Right lobe of liver (tissue), 6 donors: Measurements from ENCODE around the gene RPGRIP1L. TPM values are rescaled to one million over a fixed set of nuclear protein-coding genes. Genes with fewer than 3 reads are reported as not detected.

ENCODE experiments used
- ATAC-seq, 4 donors: fragments of 200-7000 bp; cut with Tn5 transposase; one replicate each; pipeline ENCODE4 v1.9.1; 2020; ENCODE audit warnings: mild to moderate bottlenecking in 4 of 4, moderate library complexity in 4 of 4
- DNase-seq, 3 donors: peaks; one replicate each; pipeline ENCODE4 v3.0.0-alpha.2; 2020
- H3K27ac ChIP-seq, 3 donors: fragments of 200-600 bp; one replicate each; pipeline ENCODE4 v1.8.0; 2022
- H3K27me3 ChIP-seq, 2 donors: fragments of 200-600 bp; one replicate each; pipeline ENCODE4 v1.8.0; 2022
- H3K36me3 ChIP-seq, 4 donors: fragments of 200-600 bp; sonication (generic) in 1 of 4; one replicate each; pipeline versions ENCODE4 v1.5.1 to v1.8.0; 2017 to 2022; ENCODE audit warnings: control low read depth in 1 of 4
- H3K4me1 ChIP-seq, 4 donors: fragments of 200-600 bp; sonication (generic) in 1 of 4; one replicate each; pipeline versions ENCODE4 v1.5.1 to v1.8.0; 2017 to 2022; ENCODE audit warnings: control low read depth in 1 of 4
- H3K4me3 ChIP-seq, 3 donors: fragments of 200-600 bp; one replicate each; pipeline ENCODE4 v1.8.0; 2022
- H3K9me3 ChIP-seq, 4 donors: fragments of 200-600 bp; sonication (generic) in 1 of 4; one replicate each; pipeline versions ENCODE4 v1.5.1 to v1.8.0; 2017 to 2022; ENCODE audit warnings: control low read depth in 1 of 4
- POLR2A ChIP-seq: fragments of 450-650 bp; IDR thresholded peaks from one replicate; pipeline ENCODE4 v1.6.1; 2017; ENCODE audit warnings: antibody characterized with exemption, mild to moderate bottlenecking
- WGBS: methylation state at CpG from one replicate; pipeline ENCODE4 v1.1.6; 2018; ENCODE audit warnings: low coverage, low lambda C conversion rate; ENCODE audit not compliant: insufficient coverage; ENCODE audit errors: missing lambda C conversion rate; 5-methylcytosine and 5-hydroxymethylcytosine counted together
- intact Hi-C, 2 donors: fragments of 100-400 bp; cut with DNase I; formaldehyde crosslinking; loops; one replicate each; pipeline versions ENCODE4 v1.11.2 to v1.14.1; 2022
- total RNA-seq, 6 experiments: library from RNA; depleted of rRNA in 2 of 6; stranded (reverse); fragments of >200 nt in 2 of 6; fragmentation: NEBNext Ultra II Directional in 3 of 6; extraction: Animal tissue kit (Norgen Biotek cat#: 25700) in 3 of 6; gene quantifications; one replicate each; pipeline versions ENCODE4 v1.1.0 to v1.2.4, GENCODE V29; 2016 to 2023
- TF ChIP-seq, protein P1 (sequence below), 4 donors: fragments of 200-600 bp in 3 of 4; fragments of 450-650 bp in 1 of 4; IDR thresholded peaks; one replicate each; pipeline versions ENCODE4 v1.5.1 to v1.8.0; 2016 to 2022; ENCODE audit warnings: antibody characterized with exemption in 4 of 4, mild to moderate bottlenecking in 2 of 4
- donor health status: DM: no; HTN: yes; CAD: no.
- donor health status: DM: no; HTN: no; CAD: no.
- donor health status: DM: no; HTN: no; CAD: no.
- donor health status: DM: no; HTN: yes; CAD: no.
- donor health status: DM: no; HTN: yes; CAD: no.

Gene RPGRIP1L
- total RNA-seq, 6 experiments from 2014 or later: 0.86 to 2.0 (median 1.3) TPM

- no peak for TF ChIP-seq POLR2A
- TF ChIP-seq, protein P1, sequence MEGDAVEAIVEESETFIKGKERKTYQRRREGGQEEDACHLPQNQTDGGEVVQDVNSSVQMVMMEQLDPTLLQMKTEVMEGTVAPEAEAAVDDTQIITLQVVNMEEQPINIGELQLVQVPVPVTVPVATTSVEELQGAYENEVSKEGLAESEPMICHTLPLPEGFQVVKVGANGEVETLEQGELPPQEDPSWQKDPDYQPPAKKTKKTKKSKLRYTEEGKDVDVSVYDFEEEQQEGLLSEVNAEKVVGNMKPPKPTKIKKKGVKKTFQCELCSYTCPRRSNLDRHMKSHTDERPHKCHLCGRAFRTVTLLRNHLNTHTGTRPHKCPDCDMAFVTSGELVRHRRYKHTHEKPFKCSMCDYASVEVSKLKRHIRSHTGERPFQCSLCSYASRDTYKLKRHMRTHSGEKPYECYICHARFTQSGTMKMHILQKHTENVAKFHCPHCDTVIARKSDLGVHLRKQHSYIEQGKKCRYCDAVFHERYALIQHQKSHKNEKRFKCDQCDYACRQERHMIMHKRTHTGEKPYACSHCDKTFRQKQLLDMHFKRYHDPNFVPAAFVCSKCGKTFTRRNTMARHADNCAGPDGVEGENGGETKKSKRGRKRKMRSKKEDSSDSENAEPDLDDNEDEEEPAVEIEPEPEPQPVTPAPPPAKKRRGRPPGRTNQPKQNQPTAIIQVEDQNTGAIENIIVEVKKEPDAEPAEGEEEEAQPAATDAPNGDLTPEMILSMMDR (IDR thresholded peaks at IDR 0.05): no peak
- Histone ChIP-seq H3K27me3 (no peaks in the 10 kb centered on the region), H3K4me3 (no peak overlapping the region), H3K36me3 (no peaks in the 10 kb centered on the region), H3K27ac (no peak overlapping the region), H3K9me3 (no peaks in the 10 kb centered on the region), H3K4me1 (no peaks in the 10 kb centered on the region)
- no peak for ATAC-seq
- no peak for DNase-seq
- WGBS: 93% methylated on average over 1 of the region's 1 CpG
- intact Hi-C loops: no loop called here
Observed at GRCh38 chr16:53600616-53601015, 103.0 kb downstream of the RPGRIP1L start.

GRCh38 chr16:53600126-53600525 is 103.5 kb downstream of the RPGRIP1L start:
- Histone ChIP-seq H3K36me3 (no peaks in the 10 kb centered on the region), H3K27me3 (no peaks in the 10 kb centered on the region), H3K27ac (no peak overlapping the region), H3K4me1 (no peaks in the 10 kb centered on the region), H3K9me3 (no peaks in the 10 kb centered on the region), H3K4me3 (no peak overlapping the region)
- DNase-seq: no peak
- WGBS: 73% methylated on average over 3 of the region's 3 CpGs
- intact Hi-C loops: no loop called here
- TF ChIP-seq, protein P1 (IDR thresholded peaks at IDR 0.05): no peak
- no peak for TF ChIP-seq POLR2A
- ATAC-seq: no peak

DNA sequence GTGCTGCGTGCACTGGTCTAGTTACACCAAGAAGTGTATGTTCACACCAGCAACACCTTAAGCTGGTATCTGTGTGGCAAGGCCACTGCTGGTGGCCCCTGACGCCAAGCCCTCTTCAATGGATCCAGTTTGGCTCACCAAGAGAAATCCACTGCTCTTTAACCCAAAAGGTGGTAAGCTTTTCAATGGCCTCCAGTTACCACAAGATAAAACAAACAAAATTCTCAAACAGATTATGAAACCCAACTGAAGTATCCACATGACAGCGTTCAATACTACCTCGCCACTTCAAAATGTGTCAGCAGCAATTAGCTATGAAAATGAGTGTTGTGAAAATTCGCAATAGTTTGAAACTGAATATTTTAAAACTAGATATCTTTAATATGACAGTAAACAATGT is 104.1 kb downstream of the RPGRIP1L start:
- Histone ChIP-seq H3K27me3 (no peaks in the 10 kb centered on the region), H3K4me3 (no peak overlapping the region), H3K9me3 (no peaks in the 10 kb centered on the region), H3K4me1 (no peaks in the 10 kb centered on the region), H3K36me3 (no peaks in the 10 kb centered on the region), H3K27ac (no peak overlapping the region)
- DNase-seq: no peak
- TF ChIP-seq POLR2A: no peak
- TF ChIP-seq, protein P1 (IDR thresholded peaks at IDR 0.05): no peak
- ATAC-seq: peak; percentile 62 to 86 (median 72)
- 27% methylated on average over 5 of the region's 5 CpGs for WGBS
- intact Hi-C loops: no loop called here

GRCh38 chr16:53598511-53599275 is 105.0 kb downstream of the RPGRIP1L start:
- 87% methylated on average over 3 of the region's 3 CpGs for WGBS
- no peak for DNase-seq
- no peak overlapping the region for H3K4me3 ChIP-seq

More at GRCh38 chr16:53598511-53599275, 105.0 kb downstream of the RPGRIP1L start:
- TF ChIP-seq POLR2A: no peak
- TF ChIP-seq, protein P1 (IDR thresholded peaks at IDR 0.05): no peak
- Histone ChIP-seq H3K36me3 (no peaks in the 10 kb centered on the region), H3K9me3 (no peaks in the 10 kb centered on the region), H3K27ac (no peak overlapping the region), H3K4me1 (no peaks in the 10 kb centered on the region), H3K27me3 (no peaks in the 10 kb centered on the region)
- ATAC-seq: no peak
- intact Hi-C loops: no loop called here
